ENCODE results near the gene HADHB. TPM values are rescaled to one million over a fixed set of nuclear protein-coding genes. Genes with fewer than 3 reads are reported as not detected.

Gene HADHB
- total and polyA plus RNA-seq, 10 of the 15 experiments (the other 5 are each of a cell fraction or from before 2014, with no cell fraction given), result 53.7 to 145 (median 85.5) TPM

GRCh38 chr2:26243470-26244308, 1.1 kb upstream of the HADHB start:
- intact Hi-C loops (cut with micrococcal nuclease; ENCODE audit: unreplicated experiment), result loop anchor here (1.0 to 2.0 kb wide), 2 partner anchors 87 to 102 kb away; no protein-coding TSS in a partner anchor
- peak overlapping the region; percentile 94 for H3K9ac ChIP-seq (ENCODE audit: control insufficient read depth, insufficient read depth, low read length)
- DNase-seq (ENCODE audit: low read depth, low spot score) (no peak), FAIRE-seq (no peak), ATAC-seq (peak; percentile 1; the same call in 1 of the 3 replicates)
- H3K27me3 ChIP-seq (replicated peaks in 1 of 2; ENCODE audit: control insufficient read depth in 2 of 2, insufficient read depth in 2 of 2, low read length in 1 of 2), result no peaks in the 10 kb centered on the region
- POLR2A ChIA-PET, result interaction anchor here (0.5 to 5.1 kb wide), 7 partner anchors 9 to 209 kb away, joined by 3 to 35 read pairs (median 5); partner anchors contain the start of genes ADGRF3, RAB10 and SELENOI
- no TSS peak for BruUV-seq (replicated peaks)
- H4K20me1 ChIP-seq (ENCODE audit: control insufficient read depth, insufficient read depth), result no peaks in the 10 kb centered on the region
- peak overlapping the region; percentile 84 for H3K4me2 ChIP-seq (ENCODE audit: control insufficient read depth, insufficient read depth)
- peaks cover 0 to 3% of the 10 kb centered on the region in 2 experiments; a peak in 1 of 4 replicates for H3K36me3 ChIP-seq (ENCODE audit: control insufficient read depth in 2 of 2, insufficient read depth in 2 of 2, low read length in 1 of 2)
- no peaks in the 10 kb centered on the region; the same call in 2 of the 3 replicates for H3K9me3 ChIP-seq (replicated peaks; ENCODE audit: control insufficient read depth, insufficient read depth, low read length)
- H3K4me3 ChIP-seq, result peak overlapping the region; percentile 92
- peak overlapping the region; percentile 96 for H3K27ac ChIP-seq (ENCODE audit: control insufficient read depth, insufficient read depth)
- RAD21 ChIA-PET (ENCODE audit: unreplicated experiment), result interaction anchor here (2.3 to 4.9 kb wide), 4 partner anchors 27 to 105 kb away, joined by 8 to 41 read pairs (median 12); partner anchors contain the start of gene ADGRF3
- WGBS (ENCODE audit: insufficient coverage, insufficient replicate concordance, low lambda C conversion rate, missing lambda C conversion rate), result 1% methylated on average over 22 of the region's 22 CpGs
- H2AFZ ChIP-seq (ENCODE audit: control insufficient read depth, low read depth, low read length), result peak overlapping the region; percentile 93
- CTCF ChIA-PET, result interaction anchor here (0.6 to 1.9 kb wide), 12 partner anchors 9 to 175 kb away, joined by 3 to 7 read pairs (median 4); partner anchors contain the start of gene ADGRF3
- SMC1A ChIA-PET (ENCODE audit: uncharacterized antibody, unreplicated experiment), result interaction anchor here (0.9 to 8.9 kb wide), 10 partner anchors 12 to 88 kb away, joined by 3 to 71 read pairs (median 6); no protein-coding TSS in a partner anchor
- peak; percentile 42; the same call in 1 of the 2 replicates for TF ChIP-seq SMAD5 (IDR thresholded peaks at IDR 0.05; ENCODE audit: low read depth)
- TF ChIP-seq SIN3A (IDR thresholded peaks at IDR 0.05; ENCODE audit: low read depth, low read length), result peak; percentile 67
- peak; percentile 53 for TF ChIP-seq NKRF (conservative IDR thresholded peaks at IDR 0.05)
- TF ChIP-seq E2F4 (IDR thresholded peaks at IDR 0.05; ENCODE audit: low read depth, low read length), result peak; percentile 56; the same call in 1 of the 2 replicates
- 0 out of 2 replicates have a peak, but pooled peaks have one; percentile 9 for TF ChIP-seq ZBTB40 (IDR thresholded peaks at IDR 0.05; ENCODE audit: borderline replicate concordance)
- 0 out of 2 replicates have a peak, but pooled peaks have one; percentile 29 for TF ChIP-seq PAX8 (IDR thresholded peaks at IDR 0.05)
- 0 out of 2 replicates have a peak, but pooled peaks have one; percentile 35 for TF ChIP-seq TBL1XR1 (IDR thresholded peaks at IDR 0.05; ENCODE audit: low read depth, low read length)
- TF ChIP-seq ATF3 (IDR thresholded peaks at IDR 0.05; ENCODE audit: borderline replicate concordance, extremely low read depth, low read depth, low read length), result no peak
- no peak for TF ChIP-seq PAX5 (IDR thresholded peaks at IDR 0.05; ENCODE audit: borderline replicate concordance, low read depth, low read length)
- no peak for TF ChIP-seq SREBF1 (IDR thresholded peaks at IDR 0.05; ENCODE audit: low read length)
- peaks cover 91% of the 10 kb centered on the region for H3K79me2 ChIP-seq (ENCODE audit: control insufficient read depth, insufficient read depth, low read length)
- in situ Hi-C loops (cut with MboI), result no loop called here
- peaks cover 16% of the 10 kb centered on the region for H3K4me1 ChIP-seq (ENCODE audit: control insufficient read depth, insufficient read depth, low read length)
